ENCODE measurements around the gene KDM2A. TPM values are rescaled to one million over a fixed set of nuclear protein-coding genes. Genes with fewer than 3 reads are reported as not detected.

KDM2A gene
- total RNA-seq: 100 to 1,000 TPM; 104 to 107 TPM

DNA sequence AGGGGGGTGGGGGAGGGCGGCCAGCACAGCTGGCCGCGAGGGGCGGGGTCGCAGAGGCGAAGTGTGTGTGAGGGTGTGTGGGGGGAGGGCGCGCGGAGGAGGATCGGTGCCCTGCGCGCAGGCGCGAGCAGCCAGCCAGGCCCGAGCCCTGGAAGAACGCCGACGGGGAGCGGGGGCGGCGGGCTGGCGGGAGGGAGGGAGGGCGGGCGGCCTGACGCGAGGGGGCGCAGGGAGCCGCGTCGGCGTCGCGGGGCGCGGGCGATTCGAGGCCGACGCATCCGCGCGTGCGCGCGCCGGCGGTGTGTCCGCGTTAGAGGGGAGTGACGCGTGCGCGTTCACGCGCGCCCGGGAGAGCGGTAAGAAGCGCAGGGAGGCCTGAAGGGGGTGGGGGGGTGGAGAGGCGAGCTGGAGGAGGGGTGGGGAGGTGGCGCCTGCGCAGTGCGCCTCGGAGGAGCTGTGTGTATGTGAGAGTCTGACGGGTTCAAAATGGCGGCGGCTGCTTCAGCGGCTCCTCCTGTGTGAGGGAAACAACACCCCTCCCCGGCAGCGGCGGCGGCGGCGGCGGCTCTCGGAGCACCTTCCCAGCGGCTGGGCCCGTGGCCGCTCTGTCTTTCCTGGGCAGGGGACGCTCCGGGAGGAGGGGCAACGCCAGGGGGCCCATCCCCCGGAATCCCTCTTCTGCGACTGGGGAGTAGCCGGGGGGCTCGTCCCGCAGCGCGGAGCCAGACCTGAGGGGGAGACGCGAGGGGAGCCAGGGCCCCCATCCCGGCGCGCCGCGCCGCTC is at the start of gene KDM2A:
Gene KDM2A (plus strand): TSS at position 463 of the 784 bp plus-strand sequence. CDS start 2,054 bp downstream, outside the sequence.
- Mint-ChIP-seq H3K4me1 (ENCODE audit: low read depth) (peaks cover 32% of the 10 kb centered on the region), H3K4me3 (peak within 1 kb of the TSS; percentile 94 to 99), H3K27me3 (ENCODE audit: low read depth) (no peaks in the 10 kb centered on the region), H3K9me3 (no peaks in the 10 kb centered on the region), H3K36me3 (ENCODE audit: insufficient read depth in 2 of 2) (peaks cover 15 to 25% of the 10 kb centered on the region in 2 donors), H3K27ac (peak within 1 kb of the TSS; percentile 93)
- DNase-seq: peak; percentile 97
- ATAC-seq (replicated peaks in 1 of 2): peak; percentile 80 to 82

DNA sequence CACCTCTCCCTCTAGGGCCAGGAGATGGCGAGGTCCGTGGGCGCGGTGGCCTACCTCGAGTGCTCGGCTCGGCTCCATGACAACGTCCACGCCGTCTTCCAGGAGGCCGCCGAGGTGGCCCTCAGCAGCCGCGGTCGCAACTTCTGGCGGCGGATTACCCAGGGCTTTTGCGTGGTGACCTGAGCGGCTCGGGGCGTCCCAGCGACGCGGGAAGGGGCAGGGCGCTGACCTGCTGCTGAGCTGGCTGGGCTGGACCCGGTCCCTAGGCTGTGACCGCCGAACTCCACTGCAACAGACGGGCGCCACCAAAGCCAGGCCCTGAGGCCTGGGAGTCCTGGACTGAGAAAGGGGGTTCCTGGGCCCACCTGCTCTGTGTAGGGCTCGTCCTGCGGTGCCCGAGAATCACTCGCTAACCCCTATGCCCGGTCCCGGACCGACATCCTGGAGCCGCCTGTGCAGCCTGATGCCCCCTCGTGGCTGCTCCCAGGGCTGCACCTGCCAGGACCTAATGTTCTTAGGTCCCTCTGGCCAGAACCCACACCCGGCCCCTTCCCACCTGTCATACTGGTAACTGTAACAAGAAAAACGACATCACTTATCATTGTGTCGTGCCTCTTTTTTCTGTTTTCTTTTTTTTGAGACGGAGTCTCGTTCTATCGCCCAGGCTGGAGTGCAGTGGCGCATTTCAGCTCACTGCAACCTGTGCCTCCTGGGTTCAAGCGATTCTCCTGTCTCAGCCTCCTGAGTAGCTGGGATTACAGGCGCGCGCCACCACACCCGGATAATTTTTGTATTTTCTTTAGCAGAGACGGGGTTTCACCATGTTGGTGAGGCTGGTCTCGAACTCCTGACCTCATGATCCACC is 47.4 kb upstream of the KDM2A start:
- DNase-seq (peak; percentile 82 to 86), ATAC-seq (replicated peaks in 1 of 2) (peak; percentile 95 to 96)
- peaks cover 15% of the 10 kb centered on the region for H3K27me3 Mint-ChIP-seq (ENCODE audit: low read depth)
- H3K4me1 Mint-ChIP-seq (ENCODE audit: low read depth): peaks cover 6% of the 10 kb centered on the region
- no peaks in the 10 kb centered on the region for H3K36me3 Mint-ChIP-seq (ENCODE audit: insufficient read depth in 2 of 2)
- H3K27ac Mint-ChIP-seq: no peak overlapping the region
- peak overlapping the region; percentile 65 to 78 for H3K4me3 Mint-ChIP-seq
- H3K9me3 Mint-ChIP-seq: no peaks in the 10 kb centered on the region

DNA sequence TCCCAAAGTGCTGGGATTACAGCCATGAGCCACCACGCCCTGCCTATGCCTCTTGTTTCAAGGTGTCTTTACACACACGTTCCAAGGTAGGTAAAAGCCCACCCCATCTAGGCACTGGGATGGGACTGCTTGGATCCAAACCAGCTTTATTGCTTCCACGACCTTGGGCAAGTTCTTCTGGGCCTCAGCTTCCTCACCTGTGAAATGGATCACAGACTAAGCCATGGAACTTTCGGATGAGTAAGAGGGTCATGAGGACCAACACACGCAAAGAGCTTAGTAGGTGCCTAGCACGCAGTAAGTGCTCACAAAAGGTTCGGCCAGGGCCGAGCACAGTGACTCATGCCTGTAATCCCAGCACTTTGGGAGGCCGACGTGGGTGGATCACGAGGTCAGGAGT is 46.8 kb upstream of the KDM2A start:
- Mint-ChIP-seq H3K36me3 (ENCODE audit: insufficient read depth in 2 of 2) (no peaks in the 10 kb centered on the region), H3K9me3 (no peaks in the 10 kb centered on the region), H3K27ac (no peak overlapping the region), H3K27me3 (ENCODE audit: low read depth) (peaks cover 20% of the 10 kb centered on the region), H3K4me3 (no peak overlapping the region), H3K4me1 (ENCODE audit: low read depth) (peaks cover 6% of the 10 kb centered on the region)
- no peak for DNase-seq
- ATAC-seq (replicated peaks in 1 of 2): no peak

DNA sequence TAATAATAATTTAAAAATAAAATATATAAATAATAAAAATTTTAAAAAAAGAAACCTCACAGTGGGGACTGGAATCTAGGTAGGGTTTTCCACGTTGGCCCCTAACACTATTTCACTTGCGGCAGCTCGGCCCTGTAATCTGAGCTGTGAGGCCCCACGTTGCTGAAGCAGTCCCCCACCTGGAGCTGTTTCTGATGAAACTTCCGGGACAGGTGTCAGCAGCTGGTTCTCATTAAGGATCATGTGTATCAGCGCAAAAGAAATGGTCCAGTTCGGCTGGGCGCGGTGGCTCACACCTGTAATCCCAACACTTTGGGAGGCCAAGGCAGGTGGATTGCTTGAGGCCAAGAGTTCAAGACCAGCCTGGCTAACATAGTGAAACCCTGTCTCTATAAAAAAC is 45.2 kb upstream of the KDM2A start:
- Mint-ChIP-seq H3K9me3 (no peaks in the 10 kb centered on the region), H3K27me3 (ENCODE audit: low read depth) (peaks cover 20% of the 10 kb centered on the region), H3K27ac (no peak overlapping the region), H3K4me3 (no peak overlapping the region), H3K36me3 (ENCODE audit: insufficient read depth in 2 of 2) (no peaks in the 10 kb centered on the region), H3K4me1 (ENCODE audit: low read depth) (peaks cover 12% of the 10 kb centered on the region)
- no peak for ATAC-seq (replicated peaks in 1 of 2)
- DNase-seq: no peak

DNA sequence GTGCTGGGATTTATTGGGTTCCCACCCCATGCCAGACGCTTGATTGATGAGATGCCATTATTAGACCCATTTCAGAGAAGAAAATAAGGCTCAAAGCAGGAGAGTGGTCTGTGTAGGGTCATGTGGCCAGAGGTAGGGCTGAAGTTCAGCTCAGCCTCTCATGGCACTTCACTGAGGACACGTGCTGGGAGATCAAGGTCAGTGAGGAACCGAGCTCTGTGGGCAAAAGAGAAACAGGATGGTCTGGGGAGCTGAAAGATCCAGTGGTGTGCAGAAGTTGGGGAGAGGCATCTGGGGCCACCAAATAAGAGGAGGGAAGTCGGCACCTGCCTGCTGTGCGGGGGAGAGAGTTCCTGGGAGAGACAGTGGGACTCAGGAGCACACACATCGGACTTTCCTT is 42.9 kb upstream of the KDM2A start:
- no peak for ATAC-seq (replicated peaks in 1 of 2)
- no peak for DNase-seq
- Mint-ChIP-seq H3K4me1 (ENCODE audit: low read depth) (peaks cover 18% of the 10 kb centered on the region), H3K4me3 (no peak overlapping the region), H3K27ac (no peak overlapping the region), H3K36me3 (ENCODE audit: insufficient read depth in 2 of 2) (no peaks in the 10 kb centered on the region), H3K27me3 (ENCODE audit: low read depth) (peaks cover 13% of the 10 kb centered on the region), H3K9me3 (no peaks in the 10 kb centered on the region)

DNA sequence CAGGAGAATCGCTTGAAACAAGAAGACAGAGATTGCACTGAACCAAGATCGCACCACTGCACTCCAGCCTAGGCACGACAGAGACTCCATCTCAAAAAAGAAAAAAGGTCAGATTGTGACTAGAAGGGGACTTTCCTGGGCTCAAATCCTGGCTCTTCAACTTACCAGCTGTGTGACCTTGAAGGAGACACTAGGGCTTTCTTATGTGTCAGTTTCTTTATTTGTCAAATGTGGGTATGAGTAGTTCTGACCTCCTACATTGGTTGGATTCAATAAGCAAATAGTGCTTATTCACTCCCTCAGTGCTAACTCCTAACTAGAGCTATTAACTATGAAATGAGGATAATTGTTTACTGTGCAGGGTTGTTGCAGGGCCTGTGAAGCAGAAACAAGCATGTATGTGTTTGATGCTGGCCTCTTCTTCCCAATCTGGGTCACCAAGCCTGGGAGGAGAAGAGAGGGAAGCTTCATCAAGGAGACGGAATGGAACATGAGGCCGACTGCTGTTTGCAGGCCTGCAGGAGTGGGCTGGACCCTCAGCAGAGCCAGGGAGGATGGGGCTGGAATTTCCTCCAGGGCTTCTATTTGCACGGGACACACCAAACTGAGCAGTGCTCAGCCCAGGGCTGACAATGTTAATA is 39.9 kb upstream of the KDM2A start:
- Mint-ChIP-seq H3K27ac (no peak overlapping the region), H3K4me1 (ENCODE audit: low read depth) (peaks cover 23% of the 10 kb centered on the region)
- ATAC-seq (replicated peaks in 1 of 2): peak; percentile 44 to 61

DNA sequence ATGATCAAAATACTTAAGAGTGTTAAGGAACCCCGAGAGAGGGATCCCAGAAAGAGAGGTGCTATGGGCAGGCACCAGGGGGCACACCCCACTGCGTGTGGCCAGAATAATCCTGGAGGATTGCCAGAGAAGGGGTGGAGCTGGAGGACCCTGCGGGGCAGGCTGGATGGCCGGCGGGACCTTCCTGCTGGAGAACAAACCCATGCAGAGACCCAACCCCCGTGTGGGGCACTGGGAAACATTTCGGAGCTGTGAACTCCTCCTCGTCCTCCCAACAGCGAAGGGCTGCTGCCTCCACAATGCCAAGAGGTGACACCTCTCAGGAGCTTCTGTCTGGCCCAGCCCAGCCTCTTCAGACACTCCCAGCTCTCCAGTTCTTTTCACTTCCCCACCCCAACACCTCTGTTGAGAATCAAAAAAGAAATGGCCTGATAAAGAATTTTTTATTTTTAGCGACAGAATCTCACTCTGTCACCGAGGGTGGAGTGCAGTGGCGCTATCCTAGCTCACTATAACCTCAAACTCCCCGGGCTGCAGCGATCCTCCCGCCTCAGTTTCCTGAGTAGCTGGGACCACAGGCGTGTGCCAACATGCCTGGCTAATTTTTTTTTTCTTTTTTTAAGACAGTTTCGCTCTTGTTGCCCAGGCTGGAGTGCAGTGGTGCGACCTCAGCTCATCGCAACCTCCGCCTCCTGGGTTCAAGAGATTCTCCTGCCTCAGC is 36.8 kb upstream of the KDM2A start:
- ATAC-seq (replicated peaks in 1 of 2): peak in 1 of 2 donors; percentile 28
- H3K4me3 Mint-ChIP-seq: peak overlapping the region; percentile 73

More for the DNA sequence above, 39.9 kb upstream of the KDM2A start:
- Mint-ChIP-seq H3K9me3 (no peaks in the 10 kb centered on the region), H3K27me3 (ENCODE audit: low read depth) (peaks cover 28% of the 10 kb centered on the region), H3K36me3 (ENCODE audit: insufficient read depth in 2 of 2) (no peaks in the 10 kb centered on the region), H3K4me3 (peak overlapping the region; percentile 10 to 32)
- DNase-seq: no peak

DNA sequence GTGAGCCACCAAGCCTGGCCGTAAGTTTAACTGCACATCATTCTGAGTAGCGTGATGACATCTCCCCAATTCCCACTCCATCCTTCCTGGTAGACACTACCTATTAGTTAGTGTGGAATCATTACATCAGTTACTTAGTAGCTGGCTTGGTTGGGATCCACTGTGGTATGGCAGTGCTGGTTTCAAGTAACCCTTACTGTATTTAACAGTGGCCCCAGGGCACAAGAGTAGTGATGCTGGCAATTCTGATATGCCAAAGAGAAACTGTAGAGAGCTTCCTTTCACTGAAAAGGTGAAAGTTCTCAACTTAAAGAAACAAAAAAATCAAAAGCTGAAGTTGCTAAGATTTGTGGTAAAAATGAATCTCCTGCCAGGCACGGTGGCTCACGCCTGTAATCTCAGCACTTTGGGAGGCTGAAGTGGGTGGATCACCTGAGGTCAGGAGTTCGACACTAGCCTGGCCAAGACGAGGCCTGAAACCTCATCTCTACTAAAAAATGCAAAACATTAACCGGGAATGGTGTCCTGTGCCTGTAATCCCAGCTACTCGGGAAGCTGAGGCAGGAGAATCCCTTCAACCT is 35.2 kb upstream of the KDM2A start:
- H3K27me3 Mint-ChIP-seq (ENCODE audit: low read depth): peaks cover 15% of the 10 kb centered on the region
- no peak overlapping the region for H3K27ac Mint-ChIP-seq
- ATAC-seq (replicated peaks in 1 of 2) (no peak), DNase-seq (no peak)
- no peak overlapping the region for H3K4me3 Mint-ChIP-seq
- H3K9me3 Mint-ChIP-seq: no peaks in the 10 kb centered on the region
- H3K4me1 Mint-ChIP-seq (ENCODE audit: low read depth): peaks cover 17% of the 10 kb centered on the region
- H3K36me3 Mint-ChIP-seq (ENCODE audit: insufficient read depth in 2 of 2): no peaks in the 10 kb centered on the region

More for the DNA sequence above, 36.8 kb upstream of the KDM2A start:
- Mint-ChIP-seq H3K4me1 (ENCODE audit: low read depth) (peaks cover 23% of the 10 kb centered on the region), H3K9me3 (no peaks in the 10 kb centered on the region), H3K27me3 (ENCODE audit: low read depth) (peaks cover 15% of the 10 kb centered on the region), H3K36me3 (ENCODE audit: insufficient read depth in 2 of 2) (no peaks in the 10 kb centered on the region), H3K27ac (no peak overlapping the region)
- no peak for DNase-seq

DNA sequence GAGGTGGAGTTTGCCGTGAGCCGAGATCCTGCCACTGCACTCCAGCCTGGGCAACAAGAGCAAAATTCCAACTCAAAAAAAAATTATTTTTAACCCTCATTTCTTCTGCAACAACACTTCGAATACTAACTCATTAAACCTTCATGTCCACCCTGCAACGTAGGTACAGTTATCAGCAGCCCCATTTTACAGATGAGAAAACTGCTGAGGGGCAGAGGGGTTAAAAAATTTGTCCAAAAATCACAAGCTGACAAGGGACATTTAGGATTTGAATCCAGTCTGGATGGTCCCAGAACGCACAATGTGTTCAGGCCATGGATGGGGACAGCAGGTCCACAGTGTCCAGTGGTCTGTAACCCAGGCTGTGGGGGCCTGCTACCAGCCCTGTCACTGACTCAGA is 33.4 kb upstream of the KDM2A start:
- no peaks in the 10 kb centered on the region for H3K9me3 Mint-ChIP-seq
- peaks cover 11% of the 10 kb centered on the region for H3K4me1 Mint-ChIP-seq (ENCODE audit: low read depth)
- no peak overlapping the region for H3K27ac Mint-ChIP-seq
- ATAC-seq (replicated peaks in 1 of 2): no peak
- DNase-seq: no peak
- peaks cover 15% of the 10 kb centered on the region for H3K27me3 Mint-ChIP-seq (ENCODE audit: low read depth)
- H3K4me3 Mint-ChIP-seq: no peak overlapping the region
- no peaks in the 10 kb centered on the region for H3K36me3 Mint-ChIP-seq (ENCODE audit: insufficient read depth in 2 of 2)

DNA sequence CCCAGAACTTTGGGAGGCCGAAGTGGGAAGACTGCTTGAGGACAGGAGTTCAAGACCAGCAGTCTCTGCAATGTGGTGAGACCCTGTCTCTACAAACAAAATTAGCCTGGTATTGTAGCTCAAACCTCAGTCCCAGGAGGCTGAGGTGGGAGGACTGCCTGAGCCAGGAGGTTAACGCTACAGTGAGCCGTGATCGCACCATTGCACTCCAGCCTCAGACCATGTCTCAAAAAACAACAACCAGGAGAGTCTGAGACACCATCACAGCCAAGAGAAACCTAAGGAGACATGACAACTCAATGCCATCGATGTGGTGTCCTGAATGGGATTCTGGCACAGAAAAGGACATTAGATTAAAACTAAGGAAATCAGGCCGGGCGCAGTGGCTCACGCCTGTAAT is 28.3 kb upstream of the KDM2A start:
- ATAC-seq (replicated peaks in 1 of 2) (no peak), DNase-seq (no peak)
- Mint-ChIP-seq H3K36me3 (ENCODE audit: insufficient read depth in 2 of 2) (no peaks in the 10 kb centered on the region), H3K4me1 (ENCODE audit: low read depth) (no peaks in the 10 kb centered on the region), H3K27ac (no peak overlapping the region), H3K27me3 (ENCODE audit: low read depth) (no peaks in the 10 kb centered on the region), H3K4me3 (no peak overlapping the region), H3K9me3 (no peaks in the 10 kb centered on the region)

DNA sequence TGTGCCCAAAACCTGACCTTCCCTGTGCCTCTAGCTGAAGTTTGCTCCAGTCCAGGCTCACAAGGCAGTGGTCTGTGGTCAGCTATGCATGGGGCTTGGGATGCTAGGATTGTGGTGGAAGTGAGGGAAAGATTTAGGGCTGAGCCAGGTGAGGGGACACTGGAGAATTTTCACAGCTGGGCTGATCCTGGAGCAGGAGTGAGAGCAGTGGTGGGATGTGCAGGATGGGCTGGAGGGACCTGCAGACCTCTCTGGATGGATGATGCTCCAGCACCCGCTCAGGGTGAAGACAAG is 23.9 kb upstream of the KDM2A start:
- ATAC-seq (replicated peaks in 1 of 2) (no peak), DNase-seq (no peak)
- Mint-ChIP-seq H3K27me3 (ENCODE audit: low read depth) (no peaks in the 10 kb centered on the region), H3K4me1 (ENCODE audit: low read depth) (peaks cover 6% of the 10 kb centered on the region), H3K9me3 (no peaks in the 10 kb centered on the region), H3K4me3 (no peak overlapping the region), H3K27ac (no peak overlapping the region), H3K36me3 (ENCODE audit: insufficient read depth in 2 of 2) (no peaks in the 10 kb centered on the region)

DNA sequence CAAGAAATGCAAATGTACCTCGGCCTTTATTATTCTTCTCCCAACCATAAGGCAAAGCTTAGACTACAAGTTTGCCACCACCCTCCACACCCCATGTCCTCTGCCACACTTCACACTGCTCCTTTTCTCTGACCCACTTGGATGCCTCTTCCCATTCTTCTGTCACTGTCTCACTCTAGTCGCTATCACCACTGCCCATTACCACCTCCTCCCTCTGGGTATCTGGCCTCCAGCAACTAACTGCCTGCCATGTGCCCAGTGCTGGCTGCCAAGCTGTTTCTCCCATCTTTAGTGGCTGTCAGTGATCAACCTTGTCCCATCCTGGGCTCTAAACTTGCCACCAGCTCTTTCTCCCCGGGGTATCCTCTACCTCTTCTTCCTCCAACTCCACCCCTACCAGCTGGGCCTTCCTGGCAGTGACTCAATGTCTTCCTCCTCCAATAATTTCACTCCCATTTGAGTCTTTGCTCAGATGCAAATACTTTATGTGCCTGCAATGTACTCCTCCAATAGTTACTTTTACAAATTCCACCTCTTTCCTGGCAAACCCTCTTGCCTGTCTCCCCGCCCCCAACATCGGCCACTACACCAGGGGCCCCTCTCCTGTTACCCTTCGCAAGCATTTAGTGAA is 20.1 kb upstream of the KDM2A start:
- ATAC-seq (replicated peaks in 1 of 2) (no peak), DNase-seq (no peak)
- Mint-ChIP-seq H3K9me3 (no peaks in the 10 kb centered on the region), H3K4me1 (ENCODE audit: low read depth) (peaks cover 31% of the 10 kb centered on the region), H3K36me3 (ENCODE audit: insufficient read depth in 2 of 2) (no peaks in the 10 kb centered on the region), H3K4me3 (no peak overlapping the region), H3K27ac (no peak overlapping the region), H3K27me3 (ENCODE audit: low read depth) (no peaks in the 10 kb centered on the region)

Measured in activated T-cell treated with anti-CD3 and anti-CD28 coated beads, Interleukin-2, amount 50 U/mL, for 72 hours (primary cell).